ELR (cell line): Measurements from ENCODE around the gene OPCML.

Experiments used
- DNase-seq: peaks from one replicate; pipeline ENCODE4 v3.0.0-alpha.2; 2015; ENCODE audit warnings: low read depth

Gene OPCML

GRCh38 chr11:132846075-132846474 is 686.2 kb downstream of the OPCML start:
- DNase-seq, result no peak

GRCh38 chr11:132844956-132845696 is 687.2 kb downstream of the OPCML start:
- peak; percentile 92 for DNase-seq

- no peak for DNase-seq
These were observed 691.6 kb downstream of the OPCML start for GRCh38 chr11:132840660-132841059.

GRCh38 chr11:132840191-132840590 is 692.1 kb downstream of the OPCML start:
- DNase-seq, result no peak

GRCh38 chr11:132839236-132839945 is 692.9 kb downstream of the OPCML start:
- DNase-seq, result no peak

GRCh38 chr11:132838627-132839026 is 693.7 kb downstream of the OPCML start:
- DNase-seq, result peak; percentile 84

- no peak for DNase-seq
These were observed 701.0 kb downstream of the OPCML start for GRCh38 chr11:132831272-132831671.

GRCh38 chr11:132824642-132825041 is 707.7 kb downstream of the OPCML start:
- DNase-seq, result no peak

GRCh38 chr11:132822276-132822675 is 710.0 kb downstream of the OPCML start:
- DNase-seq, result no peak

GRCh38 chr11:132821499-132821898 is 710.8 kb downstream of the OPCML start:
- DNase-seq, result no peak

GRCh38 chr11:132821014-132821413 is 711.3 kb downstream of the OPCML start:
- DNase-seq, result peak; percentile 88

- DNase-seq, result no peak
These were observed 713.4 kb downstream of the OPCML start for GRCh38 chr11:132818951-132819350.

- no peak for DNase-seq
These were observed 714.9 kb downstream of the OPCML start for GRCh38 chr11:132817387-132817786.

- DNase-seq, result no peak
These were observed 717.9 kb downstream of the OPCML start for GRCh38 chr11:132814410-132814809.

GRCh38 chr11:132811649-132812048 is 720.7 kb downstream of the OPCML start:
- DNase-seq, result no peak

GRCh38 chr11:132809070-132809469 is 723.2 kb downstream of the OPCML start:
- no peak for DNase-seq

GRCh38 chr11:132804258-132804657 is 728.0 kb downstream of the OPCML start:
- no peak for DNase-seq

- peak; percentile 88 for DNase-seq
These were observed 728.9 kb downstream of the OPCML start for GRCh38 chr11:132803436-132803835.

GRCh38 chr11:132802947-132803346 is 729.4 kb downstream of the OPCML start:
- no peak for DNase-seq

GRCh38 chr11:132793831-132794230 is 738.5 kb downstream of the OPCML start:
- no peak for DNase-seq

- no peak for DNase-seq
These were observed 739.8 kb downstream of the OPCML start for GRCh38 chr11:132792341-132793140.

- DNase-seq, result no peak
These were observed 741.3 kb downstream of the OPCML start for GRCh38 chr11:132790971-132791370.

- no peak for DNase-seq
These were observed 741.8 kb downstream of the OPCML start for GRCh38 chr11:132790466-132790865.
